ENCODE measurements around the gene HNRNPA3. TPM values are rescaled to one million over a fixed set of nuclear protein-coding genes. Genes with fewer than 3 reads are reported as not detected.

HNRNPA3 gene
- total and polyA plus RNA-seq, 10 of the 15 experiments (the other 5 are each of a cell fraction or from before 2014, with no cell fraction given): 40.4 to 343 (median 206) TPM

- TF ChIP-seq CTCF (IDR thresholded peaks at IDR 0.05 in 2 of 3, conservative IDR thresholded peaks at IDR 0.05 in 1 of 3; ENCODE audit: control insufficient read depth in 2 of 3, extremely low read depth in 1 of 3, insufficient read depth in 1 of 3, low read depth in 3 of 3, low read length in 3 of 3): no peak
- TF ChIP-seq CBX3 (IDR thresholded peaks at IDR 0.05; ENCODE audit: borderline replicate concordance, low read depth): no peak
- TF ChIP-seq MYC (IDR thresholded peaks at IDR 0.05; ENCODE audit: insufficient read depth, insufficient read length, insufficient replicate concordance, low read length, severe bottlenecking): no peak
- no peak for TF ChIP-seq ZNF592 (IDR thresholded peaks at IDR 0.05)
- TF ChIP-seq FOXM1 (IDR thresholded peaks at IDR 0.05; ENCODE audit: low read depth, low read length): peak; percentile 77; the same call in 1 of the 2 replicates
- no peak for TF ChIP-seq TCF12 (IDR thresholded peaks at IDR 0.05; ENCODE audit: low read depth, low read length)
- TF ChIP-seq NFYB (IDR thresholded peaks at IDR 0.05; ENCODE audit: insufficient read depth, low read depth, low read length): no peak
- peak; percentile 97 for TF ChIP-seq MEF2A (IDR thresholded peaks at IDR 0.05; ENCODE audit: insufficient read depth, low read depth, low read length)
- no peak; a peak in 2 of 4 replicates for TF ChIP-seq EP300 (IDR thresholded peaks at IDR 0.05; ENCODE audit: borderline replicate concordance in 1 of 2, control insufficient read depth in 1 of 2, low read depth in 2 of 2, low read length in 2 of 2)
- TF ChIP-seq STAT1 (conservative IDR thresholded peaks at IDR 0.05): no peak
- TF ChIP-seq ZBTB33 (IDR thresholded peaks at IDR 0.05): no peak
- no peak for TF ChIP-seq MAX (IDR thresholded peaks at IDR 0.05; ENCODE audit: low read depth, low read length)
- no peak for TF ChIP-seq SREBF1 (IDR thresholded peaks at IDR 0.05; ENCODE audit: low read length)
- peak in 1 of 2 experiments; percentile 77; a peak in 2 of 4 replicates for TF ChIP-seq ETV6 (conservative IDR thresholded peaks at IDR 0.05 in 1 of 2, IDR thresholded peaks at IDR 0.05 in 1 of 2; ENCODE audit: borderline replicate concordance in 1 of 2, low read depth in 1 of 2)
- TF ChIP-seq SIN3A (IDR thresholded peaks at IDR 0.05; ENCODE audit: low read depth, low read length): no peak
- no peak for TF ChIP-seq RFX5 (IDR thresholded peaks at IDR 0.05; ENCODE audit: low read depth, low read length)
- TF ChIP-seq ELK1 (IDR thresholded peaks at IDR 0.05; ENCODE audit: low read depth, low read length): no peak
These were observed 42.6 kb upstream of the HNRNPA3 start (continued) for GRCh38 chr2:177169810-177170514.
